DND-41 (cell line): ENCODE results near the gene FABP3.

Source experiments
- ATAC-seq: fragments of 200-7000 bp; cut with Tn5 transposase; 3 replicates; pipeline ENCODE4 v1.9.1; 2021; ENCODE audit warnings: low read depth; ENCODE audit not compliant: insufficient read depth
- DNase-seq: peaks from one replicate; pipeline ENCODE4 v3.0.0-alpha.2; 2020
- H2AFZ ChIP-seq: 2 replicates; pipeline ENCODE4 v1.6.0; 2012; ENCODE audit warnings: low read depth, low read length
- H3K27ac ChIP-seq: 2 replicates; pipeline ENCODE4 v1.5.1; 2012; ENCODE audit warnings: low read length, inconsistent platforms
- H3K27me3 ChIP-seq: fragments of 200-600 bp; sonication (generic); 2 replicates; pipeline ENCODE4 v1.6.0; 2012; ENCODE audit warnings: low read length, mild to moderate bottlenecking, inconsistent platforms; ENCODE audit not compliant: insufficient read depth, poor library complexity
- H3K36me3 ChIP-seq: 2 replicates; pipeline ENCODE4 v1.5.1; 2012; ENCODE audit warnings: low read length, inconsistent platforms; ENCODE audit not compliant: insufficient read depth
- H3K4me1 ChIP-seq: 2 replicates; pipeline ENCODE4 v1.5.1; 2012; ENCODE audit warnings: mild to moderate bottlenecking, low read length; ENCODE audit not compliant: insufficient read depth
- H3K4me2 ChIP-seq: 2 replicates; pipeline ENCODE4 v1.6.0; 2012; ENCODE audit warnings: mild to moderate bottlenecking, moderate library complexity, low read length, inconsistent platforms; ENCODE audit not compliant: insufficient read depth
- H3K4me3 ChIP-seq, 2 experiments: fragments of 200-600 bp in 1 of 2; shearing (Covaris generic) in 1 of 2; 2 replicates each; pipeline ENCODE4 v1.5.1; 2012 to 2016; ENCODE audit warnings: inconsistent platforms in 2 of 2, low read length in 2 of 2, mild to moderate bottlenecking in 2 of 2, low read depth in 1 of 2, moderate library complexity in 1 of 2
- H3K79me2 ChIP-seq: 2 replicates; pipeline ENCODE4 v1.6.0; 2012; ENCODE audit warnings: low read length, inconsistent platforms; ENCODE audit not compliant: insufficient read depth
- H3K9ac ChIP-seq: 2 replicates; pipeline ENCODE4 v1.6.0; 2012; ENCODE audit warnings: low read depth, mild to moderate bottlenecking, inconsistent platforms, low read length, moderate library complexity
- H3K9me3 ChIP-seq: 2 replicates; pipeline ENCODE4 v1.5.1; 2012; ENCODE audit warnings: low read length, moderate library complexity, mild to moderate bottlenecking, inconsistent platforms; ENCODE audit not compliant: insufficient read depth, severe bottlenecking
- H4K20me1 ChIP-seq: 2 replicates; pipeline ENCODE4 v1.6.0; 2012; ENCODE audit warnings: low read length; ENCODE audit not compliant: insufficient read depth
- EZH2 ChIP-seq: IDR thresholded peaks from 3 replicates; pipeline ENCODE4 v1.6.1; 2012; ENCODE audit warnings: borderline replicate concordance, low read depth, mild to moderate bottlenecking, moderate library complexity, low read length, inconsistent platforms; ENCODE audit not compliant: severe bottlenecking
- TF ChIP-seq, protein P1 (sequence below): IDR thresholded peaks from 2 replicates; pipeline ENCODE4 v1.5.1; 2012; ENCODE audit warnings: borderline replicate concordance, low read length, moderate library complexity, mild to moderate bottlenecking; ENCODE audit not compliant: poor library complexity, severe bottlenecking; ENCODE audit errors: extremely low read depth

The FABP3 gene

DNA sequence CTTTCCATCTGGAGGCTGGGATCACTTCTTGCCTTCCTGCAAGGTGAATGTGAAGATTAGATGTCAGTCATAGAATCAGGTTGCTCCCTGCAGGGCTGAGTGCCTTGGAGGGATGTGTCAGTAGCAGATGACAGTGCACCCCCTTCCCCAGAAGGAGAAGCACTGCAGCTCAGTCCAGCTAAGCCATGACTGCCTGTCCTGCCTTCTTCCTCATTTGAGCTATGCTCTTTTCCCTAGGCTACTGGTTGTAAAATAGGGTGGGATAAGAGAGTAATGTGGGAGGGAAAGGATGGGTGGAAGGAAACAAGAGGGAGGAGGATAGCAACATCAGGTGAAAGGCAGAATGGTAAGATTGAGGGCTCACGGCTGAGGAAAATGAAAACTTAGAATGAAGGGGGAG, 11.1 kb upstream of the FABP3 start:
- H2AFZ ChIP-seq, result no peak overlapping the region
- no peaks in the 10 kb centered on the region for H3K9me3 ChIP-seq
- ATAC-seq (no peak), DNase-seq (no peak)
- no peaks in the 10 kb centered on the region for H3K4me1 ChIP-seq
- no peak overlapping the region for H3K4me2 ChIP-seq
- H4K20me1 ChIP-seq, result no peaks in the 10 kb centered on the region
- H3K27me3 ChIP-seq, result no peaks in the 10 kb centered on the region
- no peak overlapping the region for H3K9ac ChIP-seq
- H3K4me3 ChIP-seq, result no peak overlapping the region
- TF ChIP-seq, protein P1, sequence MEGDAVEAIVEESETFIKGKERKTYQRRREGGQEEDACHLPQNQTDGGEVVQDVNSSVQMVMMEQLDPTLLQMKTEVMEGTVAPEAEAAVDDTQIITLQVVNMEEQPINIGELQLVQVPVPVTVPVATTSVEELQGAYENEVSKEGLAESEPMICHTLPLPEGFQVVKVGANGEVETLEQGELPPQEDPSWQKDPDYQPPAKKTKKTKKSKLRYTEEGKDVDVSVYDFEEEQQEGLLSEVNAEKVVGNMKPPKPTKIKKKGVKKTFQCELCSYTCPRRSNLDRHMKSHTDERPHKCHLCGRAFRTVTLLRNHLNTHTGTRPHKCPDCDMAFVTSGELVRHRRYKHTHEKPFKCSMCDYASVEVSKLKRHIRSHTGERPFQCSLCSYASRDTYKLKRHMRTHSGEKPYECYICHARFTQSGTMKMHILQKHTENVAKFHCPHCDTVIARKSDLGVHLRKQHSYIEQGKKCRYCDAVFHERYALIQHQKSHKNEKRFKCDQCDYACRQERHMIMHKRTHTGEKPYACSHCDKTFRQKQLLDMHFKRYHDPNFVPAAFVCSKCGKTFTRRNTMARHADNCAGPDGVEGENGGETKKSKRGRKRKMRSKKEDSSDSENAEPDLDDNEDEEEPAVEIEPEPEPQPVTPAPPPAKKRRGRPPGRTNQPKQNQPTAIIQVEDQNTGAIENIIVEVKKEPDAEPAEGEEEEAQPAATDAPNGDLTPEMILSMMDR, result no peak
- no peak for TF ChIP-seq EZH2
- H3K79me2 ChIP-seq, result no peaks in the 10 kb centered on the region
- no peaks in the 10 kb centered on the region for H3K36me3 ChIP-seq
- H3K27ac ChIP-seq, result no peak overlapping the region

DNA sequence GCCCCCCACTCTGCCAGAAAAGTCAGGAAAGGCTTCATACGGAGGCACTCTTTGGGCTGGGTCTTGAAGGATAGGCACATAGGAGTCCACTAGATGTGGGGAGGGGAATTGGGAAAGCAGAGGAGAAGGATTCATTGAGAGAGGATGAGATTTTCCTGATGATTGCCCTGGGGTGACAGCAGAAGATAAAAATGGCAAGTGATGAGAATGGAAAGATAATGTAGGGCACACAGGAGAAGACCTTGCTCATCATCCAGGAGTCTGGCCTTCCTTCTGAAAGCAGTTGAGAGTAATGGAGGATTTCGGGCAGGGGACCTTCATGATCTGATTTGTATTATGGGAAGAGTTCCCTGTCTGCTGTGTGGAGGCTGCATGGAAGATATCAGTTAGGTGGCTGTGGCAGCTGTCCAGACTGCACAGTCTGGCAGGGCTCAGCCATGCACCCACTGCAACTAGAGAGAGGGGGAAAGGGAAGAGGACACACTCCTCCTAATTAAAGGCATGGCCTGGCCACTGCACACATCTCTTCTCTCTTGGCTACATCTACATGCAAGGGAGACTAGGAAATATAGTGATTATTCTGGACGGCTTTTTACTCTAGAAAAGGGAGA, 9.6 kb upstream of the FABP3 start:
- Histone ChIP-seq H3K79me2 (no peaks in the 10 kb centered on the region), H3K9ac (no peak overlapping the region), H3K9me3 (no peaks in the 10 kb centered on the region), H4K20me1 (no peaks in the 10 kb centered on the region), H3K27me3 (no peaks in the 10 kb centered on the region), H3K27ac (no peak overlapping the region), H3K4me1 (no peaks in the 10 kb centered on the region), H3K4me2 (no peak overlapping the region), H3K4me3 (no peak overlapping the region), H2AFZ (no peak overlapping the region), H3K36me3 (no peaks in the 10 kb centered on the region)
- ATAC-seq (no peak), DNase-seq (no peak)
- TF ChIP-seq, protein P1, result no peak
- TF ChIP-seq EZH2, result no peak

DNA sequence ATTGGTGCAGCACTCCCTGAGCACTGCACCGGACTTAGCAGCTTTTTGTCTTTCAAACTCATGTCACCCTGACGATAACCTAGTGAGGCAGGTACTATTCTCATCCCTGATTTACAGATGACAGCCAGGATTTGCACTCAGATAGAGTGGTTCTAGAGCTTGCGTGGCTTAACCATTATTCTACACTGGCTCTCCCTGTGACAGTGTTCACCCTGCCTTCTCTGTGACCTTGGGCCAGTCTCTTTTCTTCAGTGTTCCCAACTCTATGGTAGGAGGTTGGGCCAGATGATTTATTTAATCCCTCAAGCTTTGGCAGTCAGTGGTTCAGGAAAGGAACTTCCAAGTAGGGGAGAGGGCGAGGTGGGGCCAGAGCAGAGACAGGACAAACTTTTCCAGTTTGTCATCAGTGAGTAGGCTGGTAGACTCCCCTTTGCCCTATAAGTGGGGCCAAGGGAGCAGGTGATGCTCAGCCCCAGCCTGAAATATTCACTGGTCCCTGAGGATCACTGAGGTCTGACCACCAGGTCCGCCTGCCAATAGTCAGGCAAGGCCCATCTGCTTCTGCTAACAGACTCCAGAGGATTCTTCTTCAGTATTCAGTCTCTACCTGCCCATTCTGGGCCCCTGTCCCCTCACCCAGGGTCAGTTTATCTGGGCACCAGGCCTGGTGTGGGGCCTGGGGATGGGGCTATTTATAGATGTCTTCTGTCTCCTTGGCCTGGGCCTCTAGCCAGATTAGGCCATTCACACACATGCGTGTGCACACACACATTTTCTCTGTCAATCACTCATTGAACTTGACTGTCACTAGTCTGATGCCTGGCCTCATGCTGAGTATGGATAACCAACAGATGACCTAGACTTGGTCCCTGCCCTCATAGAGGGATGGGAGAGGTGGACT, 8.8 kb upstream of the FABP3 start:
- no peaks in the 10 kb centered on the region for H3K36me3 ChIP-seq
- H2AFZ ChIP-seq, result no peak overlapping the region
- H3K27me3 ChIP-seq, result no peaks in the 10 kb centered on the region
- DNase-seq (no peak), ATAC-seq (no peak)
- H4K20me1 ChIP-seq, result no peaks in the 10 kb centered on the region
- H3K9me3 ChIP-seq, result no peaks in the 10 kb centered on the region
- no peak overlapping the region for H3K9ac ChIP-seq
- H3K4me3 ChIP-seq, result no peak overlapping the region
- no peak overlapping the region for H3K4me2 ChIP-seq
- H3K4me1 ChIP-seq, result no peaks in the 10 kb centered on the region
- no peak for TF ChIP-seq EZH2
- TF ChIP-seq, protein P1, result no peak
- H3K27ac ChIP-seq, result no peak overlapping the region
- no peaks in the 10 kb centered on the region for H3K79me2 ChIP-seq
